H1 (cell line): ENCODE results near the gene OSBPL5.

ENCODE experiments used
- ASH2L ChIP-seq: fragments of 200-600, 300-600 bp; sonication (generic); IDR thresholded peaks from one replicate; pipeline ENCODE4 v1.7.1; 2017; ENCODE audit warnings: low read length
- CHD2 ChIP-seq: IDR thresholded peaks from 2 replicates; pipeline ENCODE4 v1.6.1; 2012; ENCODE audit warnings: low read length, improper control_type of control experiment
- EZH2 ChIP-seq: fragments of 200-600 bp; sonication (generic); IDR thresholded peaks from 2 replicates; pipeline ENCODE4 v1.7.1; 2012; ENCODE audit warnings: low read depth, mild to moderate bottlenecking, moderate library complexity, low read length, inconsistent platforms; ENCODE audit not compliant: severe bottlenecking
- POLR2AphosphoS5 ChIP-seq: IDR thresholded peaks from 2 replicates; pipeline ENCODE4 v1.6.1; 2011; ENCODE audit warnings: low read depth, low read length
- TAF1 ChIP-seq: IDR thresholded peaks from 2 replicates; pipeline ENCODE4 v1.6.1; 2011; ENCODE audit warnings: mild to moderate bottlenecking, low read depth, low read length
- TCF12 ChIP-seq: IDR thresholded peaks from 2 replicates; pipeline ENCODE4 v1.6.1; 2011; ENCODE audit warnings: low read depth, mild to moderate bottlenecking, low read length
- TF ChIP-seq, protein P1 (sequence below), 3 experiments: IDR thresholded peaks; 1 replicate in 2 of 3; 2 replicates in 1 of 3; pipeline versions ENCODE4 v1.5.1 to v1.6.1; 2011; ENCODE audit warnings: low read length in 3 of 3, mild to moderate bottlenecking in 3 of 3, inconsistent platforms in 2 of 3, low read depth in 1 of 3, moderate library complexity in 1 of 3; ENCODE audit not compliant: insufficient read depth in 1 of 3; ENCODE audit errors: control extremely low read depth in 1 of 3

DNA sequence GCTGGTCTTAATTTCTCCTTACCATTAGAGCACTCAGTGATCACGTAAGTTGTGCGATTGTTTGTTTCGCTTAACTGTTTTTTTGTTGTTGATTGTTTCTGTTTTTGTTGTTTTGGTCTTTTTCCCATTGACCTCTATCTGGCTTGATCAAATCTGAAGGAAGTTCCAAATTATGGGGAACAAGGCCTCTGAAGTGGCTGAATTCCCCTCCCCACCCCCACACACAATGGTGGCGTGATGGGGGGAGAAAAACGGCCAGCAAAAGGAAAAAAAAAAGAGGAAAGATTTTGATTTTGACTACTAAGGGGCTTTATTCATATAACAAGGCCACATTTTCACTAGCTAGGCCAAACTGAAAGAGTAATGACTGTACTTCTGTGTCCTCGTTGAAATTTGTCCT is 53.6 kb downstream of the OSBPL5 start:
- TF ChIP-seq CHD2 = no peak
- TF ChIP-seq EZH2 = no peak
- TF ChIP-seq, protein P1, sequence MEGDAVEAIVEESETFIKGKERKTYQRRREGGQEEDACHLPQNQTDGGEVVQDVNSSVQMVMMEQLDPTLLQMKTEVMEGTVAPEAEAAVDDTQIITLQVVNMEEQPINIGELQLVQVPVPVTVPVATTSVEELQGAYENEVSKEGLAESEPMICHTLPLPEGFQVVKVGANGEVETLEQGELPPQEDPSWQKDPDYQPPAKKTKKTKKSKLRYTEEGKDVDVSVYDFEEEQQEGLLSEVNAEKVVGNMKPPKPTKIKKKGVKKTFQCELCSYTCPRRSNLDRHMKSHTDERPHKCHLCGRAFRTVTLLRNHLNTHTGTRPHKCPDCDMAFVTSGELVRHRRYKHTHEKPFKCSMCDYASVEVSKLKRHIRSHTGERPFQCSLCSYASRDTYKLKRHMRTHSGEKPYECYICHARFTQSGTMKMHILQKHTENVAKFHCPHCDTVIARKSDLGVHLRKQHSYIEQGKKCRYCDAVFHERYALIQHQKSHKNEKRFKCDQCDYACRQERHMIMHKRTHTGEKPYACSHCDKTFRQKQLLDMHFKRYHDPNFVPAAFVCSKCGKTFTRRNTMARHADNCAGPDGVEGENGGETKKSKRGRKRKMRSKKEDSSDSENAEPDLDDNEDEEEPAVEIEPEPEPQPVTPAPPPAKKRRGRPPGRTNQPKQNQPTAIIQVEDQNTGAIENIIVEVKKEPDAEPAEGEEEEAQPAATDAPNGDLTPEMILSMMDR (IDR thresholded peaks at IDR 0.05; ENCODE audit: control extremely low read depth in 1 of 3, insufficient read depth in 1 of 3, low read depth in 1 of 3, low read length in 3 of 3) = no peak
- TF ChIP-seq TCF12 = no peak
- no peak for TF ChIP-seq TAF1
- no peak for TF ChIP-seq ASH2L
- TF ChIP-seq POLR2AphosphoS5 = no peak
